ENCODE measurements around the gene RAD9A. TPM values are rescaled to one million over a fixed set of nuclear protein-coding genes. Genes with fewer than 3 reads are reported as not detected.

RAD9A gene
- total and polyA plus RNA-seq, 9 donors: 3.1 to 51.7 (median 20.3) TPM

DNA sequence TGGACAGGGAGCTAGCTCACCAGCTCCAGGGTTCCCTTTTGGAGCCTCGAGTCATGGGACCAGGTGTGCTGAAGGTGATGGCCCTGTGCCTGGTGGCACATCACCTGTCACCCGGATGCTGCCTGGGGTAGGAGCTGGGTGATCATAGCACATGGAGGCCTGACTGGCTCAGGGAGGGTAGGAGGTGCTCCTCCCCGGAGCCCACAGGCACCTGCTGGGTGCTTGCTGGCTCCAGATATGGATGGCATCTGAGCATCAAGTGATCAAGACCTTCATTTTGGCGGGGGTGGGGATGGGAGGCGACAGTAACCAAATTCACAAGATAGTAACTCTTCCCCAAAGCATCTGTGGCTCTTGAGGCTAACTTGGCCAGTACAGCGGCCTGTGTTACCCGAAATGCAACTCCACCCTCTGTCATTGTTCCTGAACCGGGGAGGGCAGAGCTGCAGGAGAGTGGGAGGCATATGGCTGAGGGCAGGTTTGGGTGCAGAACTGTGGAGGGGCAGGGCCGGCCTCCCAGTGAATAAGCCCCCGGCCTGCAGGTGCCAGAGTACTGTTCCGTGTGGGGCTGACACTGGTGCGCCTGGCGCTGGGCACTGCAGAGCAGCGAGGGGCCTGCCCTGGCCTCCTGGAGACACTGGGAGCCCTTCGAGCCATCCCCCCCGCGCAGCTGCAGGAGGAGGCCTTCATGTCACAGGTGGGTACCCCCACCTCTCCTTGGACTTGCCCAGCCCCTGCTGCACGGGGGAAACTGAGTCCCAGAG, 16.8 kb downstream of the RAD9A start:
- TF ChIP-seq POLR2A (IDR thresholded peaks at IDR 0.05): no peak
- TF ChIP-seq CTCF (IDR thresholded peaks at IDR 0.05): no peak
- no peak for TF ChIP-seq EP300 (IDR thresholded peaks at IDR 0.05)
- H3K36me3 ChIP-seq: no peaks in the 10 kb centered on the region
- H3K4me1 ChIP-seq (ENCODE audit: insufficient read depth): no peaks in the 10 kb centered on the region
- H3K27ac ChIP-seq: no peak overlapping the region
- intact Hi-C loops (cut with DNase I): loop anchor here in 1 of 4 donors (10.0 kb wide), 1 partner anchor 96 kb away; the partner anchor contains the start of genes CDK2AP2 and PITPNM1
- WGBS, 3 donors: 51 to 66% (median 62%) methylated on average over 17 to 18 of the region's 18 CpGs
- H3K4me3 ChIP-seq: no peak overlapping the region
- H3K27me3 ChIP-seq: peaks cover 2% of the 10 kb centered on the region
- no peak for DNase-seq
- H3K9me3 ChIP-seq: no peaks in the 10 kb centered on the region

- H3K27ac ChIP-seq: no peak overlapping the region
- H3K9me3 ChIP-seq: no peaks in the 10 kb centered on the region
- TF ChIP-seq POLR2A (IDR thresholded peaks at IDR 0.05) (no peak), CTCF (IDR thresholded peaks at IDR 0.05) (no peak)
- H3K4me1 ChIP-seq (ENCODE audit: insufficient read depth): no peaks in the 10 kb centered on the region
- 35 to 61% (median 59%) methylated on average over 14 to 24 of the region's 24 CpGs for WGBS, 3 donors
- no peak overlapping the region for H3K4me3 ChIP-seq
- intact Hi-C loops (cut with DNase I): loop anchor here in 1 of 4 donors (10.0 kb wide), 1 partner anchor 96 kb away; the partner anchor contains the start of genes CDK2AP2 and PITPNM1
- H3K27me3 ChIP-seq: peaks cover 2% of the 10 kb centered on the region
- DNase-seq: no peak
- H3K36me3 ChIP-seq: no peaks in the 10 kb centered on the region
Observed at GRCh38 chr11:67409261-67409666, 17.5 kb downstream of the RAD9A start.

- DNase-seq: no peak
- 33 to 45% (median 36%) methylated on average over 13 of the region's 13 CpGs for WGBS, 3 donors
- H3K36me3 ChIP-seq: no peaks in the 10 kb centered on the region
- H3K27me3 ChIP-seq: peaks cover 2% of the 10 kb centered on the region
- H3K27ac ChIP-seq: no peak overlapping the region
- H3K4me1 ChIP-seq (ENCODE audit: insufficient read depth): no peaks in the 10 kb centered on the region
- no peak overlapping the region for H3K4me3 ChIP-seq
- intact Hi-C loops (cut with DNase I): loop anchor here in 1 of 4 donors (10.0 kb wide), 1 partner anchor 95 kb away; the partner anchor contains the start of genes CDK2AP2 and PITPNM1
- no peak for TF ChIP-seq EP300 (IDR thresholded peaks at IDR 0.05)
- TF ChIP-seq POLR2A (IDR thresholded peaks at IDR 0.05): no peak
- TF ChIP-seq CTCF (IDR thresholded peaks at IDR 0.05): no peak
- no peaks in the 10 kb centered on the region for H3K9me3 ChIP-seq
Observed at GRCh38 chr11:67409781-67410368, 18.1 kb downstream of the RAD9A start.

- intact Hi-C loops (cut with DNase I): no loop called here
- WGBS, 3 donors: 55 to 64% (median 59%) methylated on average over 15 of the region's 15 CpGs
Observed at GRCh38 chr11:67410369-67410831, 18.6 kb downstream of the RAD9A start.

More at GRCh38 chr11:67410369-67410831, 18.6 kb downstream of the RAD9A start:
- TF ChIP-seq EP300 (IDR thresholded peaks at IDR 0.05): no peak
- no peak for TF ChIP-seq CTCF (IDR thresholded peaks at IDR 0.05)
- TF ChIP-seq POLR2A (IDR thresholded peaks at IDR 0.05): no peak
- Histone ChIP-seq H3K27me3 (peaks cover 2% of the 10 kb centered on the region), H3K27ac (no peak overlapping the region), H3K4me1 (ENCODE audit: insufficient read depth) (no peaks in the 10 kb centered on the region), H3K4me3 (no peak overlapping the region), H3K9me3 (no peaks in the 10 kb centered on the region), H3K36me3 (no peaks in the 10 kb centered on the region)
- DNase-seq: no peak

All from ovary (tissue), 9 donors.